H1 (cell line): ENCODE data around the gene MEF2A. TPM values are rescaled to one million over a fixed set of nuclear protein-coding genes. Genes with fewer than 3 reads are reported as not detected.

Experiments
- NANOG ChIP-seq: IDR thresholded peaks from 2 replicates; pipeline ENCODE4 v1.6.1; 2011; ENCODE audit warnings: low read length, low read depth, mild to moderate bottlenecking, inconsistent platforms; ENCODE audit not compliant: insufficient read depth, poor library complexity, severe bottlenecking
- polyA plus RNA-seq, 7 experiments: library from polyadenylated mRNA; depleted of rRNA in 3 of 7; stranded (reverse) in 5 of 7; unstranded in 2 of 7; fragments of >200 nt in 5 of 7; fragments of 200-250 nt in 2 of 7; gene quantifications; 1 replicate in 5 of 7; 2 replicates in 1 of 7; 4 replicates in 1 of 7; pipeline versions ENCODE4 v1.2.1 to v1.2.3, GENCODE V29; 2011 to 2013; ENCODE audit warnings: missing spikeins in 2 of 7, mixed read lengths in 2 of 7
- total RNA-seq: library from RNA; stranded (reverse); fragmentation: NEBNext Ultra II Directional; extraction: Animal tissue kit (Norgen Biotek cat#: 25700); gene quantifications from 2 replicates; pipeline ENCODE4 v1.2.1, GENCODE V29; 2021

The MEF2A gene
- total and polyA plus RNA-seq, 2 of the 8 experiments (the other 6 are each of a cell fraction or from before 2014, with no cell fraction given): 15.6 to 22.5 TPM

DNA sequence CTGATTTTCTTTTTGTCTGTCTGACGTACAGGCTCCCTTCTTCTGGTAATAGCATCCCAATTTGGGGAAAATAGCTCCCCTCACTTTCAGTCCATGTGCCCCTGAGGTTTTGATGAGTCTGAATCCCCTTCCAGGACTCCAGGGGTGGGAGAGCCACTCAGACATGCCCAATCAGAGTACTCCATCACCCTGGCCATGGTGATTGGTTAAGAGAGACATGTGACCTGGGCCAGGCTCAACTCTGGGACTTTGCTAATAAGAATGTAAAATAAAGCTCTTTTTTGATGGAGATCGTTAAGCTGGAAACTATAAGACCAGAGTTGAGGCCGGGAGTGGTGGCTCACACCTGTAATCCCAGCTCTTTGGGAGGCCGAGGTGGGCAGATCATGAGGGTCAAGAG, 9.2 kb upstream of the MEF2A start (continued):
- no peak for TF ChIP-seq NANOG
